Measurements from ENCODE around the gene DNER.

Gene DNER

GRCh38 chr2:229531594-229531993 is 182.8 kb downstream of the DNER start:
- DNase-seq (ENCODE audit: low spot score) (no peak), ATAC-seq (ENCODE audit: low read depth) (no peak)
- Histone ChIP-seq H3K27ac (ENCODE audit: poor library complexity, severe bottlenecking) (no peak overlapping the region), H3K36me3 (ENCODE audit: low read depth) (no peaks in the 10 kb centered on the region), H3K4me1 (ENCODE audit: insufficient read depth, poor library complexity, severe bottlenecking) (no peaks in the 10 kb centered on the region), H3K4me3 (ENCODE audit: severe bottlenecking) (no peak overlapping the region), H3K27me3 (ENCODE audit: insufficient read depth, poor library complexity, severe bottlenecking) (no peaks in the 10 kb centered on the region), H3K9me3 (ENCODE audit: severe bottlenecking) (no peaks in the 10 kb centered on the region)
- TF ChIP-seq, protein P1, sequence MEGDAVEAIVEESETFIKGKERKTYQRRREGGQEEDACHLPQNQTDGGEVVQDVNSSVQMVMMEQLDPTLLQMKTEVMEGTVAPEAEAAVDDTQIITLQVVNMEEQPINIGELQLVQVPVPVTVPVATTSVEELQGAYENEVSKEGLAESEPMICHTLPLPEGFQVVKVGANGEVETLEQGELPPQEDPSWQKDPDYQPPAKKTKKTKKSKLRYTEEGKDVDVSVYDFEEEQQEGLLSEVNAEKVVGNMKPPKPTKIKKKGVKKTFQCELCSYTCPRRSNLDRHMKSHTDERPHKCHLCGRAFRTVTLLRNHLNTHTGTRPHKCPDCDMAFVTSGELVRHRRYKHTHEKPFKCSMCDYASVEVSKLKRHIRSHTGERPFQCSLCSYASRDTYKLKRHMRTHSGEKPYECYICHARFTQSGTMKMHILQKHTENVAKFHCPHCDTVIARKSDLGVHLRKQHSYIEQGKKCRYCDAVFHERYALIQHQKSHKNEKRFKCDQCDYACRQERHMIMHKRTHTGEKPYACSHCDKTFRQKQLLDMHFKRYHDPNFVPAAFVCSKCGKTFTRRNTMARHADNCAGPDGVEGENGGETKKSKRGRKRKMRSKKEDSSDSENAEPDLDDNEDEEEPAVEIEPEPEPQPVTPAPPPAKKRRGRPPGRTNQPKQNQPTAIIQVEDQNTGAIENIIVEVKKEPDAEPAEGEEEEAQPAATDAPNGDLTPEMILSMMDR (IDR thresholded peaks at IDR 0.05; ENCODE audit: poor library complexity, severe bottlenecking): no peak

DNA sequence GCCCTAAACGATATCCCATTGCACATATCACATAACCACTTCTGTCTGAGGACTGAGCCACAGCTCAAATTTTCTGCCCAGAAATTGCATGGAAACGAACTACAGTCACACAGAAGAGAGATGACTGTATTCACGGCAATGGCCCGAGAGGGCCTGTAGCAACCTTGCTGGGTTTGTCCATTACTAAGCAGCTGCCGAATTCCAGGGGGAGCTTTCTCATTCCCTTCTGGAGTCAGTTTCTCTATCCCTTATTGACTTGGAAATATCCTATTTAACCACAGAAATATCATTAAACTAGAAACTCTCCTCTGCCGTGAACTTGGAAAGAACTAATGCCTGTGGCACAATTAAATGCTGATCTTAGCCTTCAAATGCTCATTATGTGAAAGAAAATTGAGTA is 183.9 kb downstream of the DNER start:
- Histone ChIP-seq H3K9me3 (ENCODE audit: severe bottlenecking) (no peaks in the 10 kb centered on the region), H3K36me3 (ENCODE audit: low read depth) (no peaks in the 10 kb centered on the region), H3K27ac (ENCODE audit: poor library complexity, severe bottlenecking) (no peak overlapping the region), H3K27me3 (ENCODE audit: insufficient read depth, poor library complexity, severe bottlenecking) (no peaks in the 10 kb centered on the region), H3K4me1 (ENCODE audit: insufficient read depth, poor library complexity, severe bottlenecking) (no peaks in the 10 kb centered on the region), H3K4me3 (ENCODE audit: severe bottlenecking) (no peak overlapping the region)
- TF ChIP-seq, protein P1 (IDR thresholded peaks at IDR 0.05; ENCODE audit: poor library complexity, severe bottlenecking): no peak
- ATAC-seq (ENCODE audit: low read depth): no peak
- no peak for DNase-seq (ENCODE audit: low spot score)

DNA sequence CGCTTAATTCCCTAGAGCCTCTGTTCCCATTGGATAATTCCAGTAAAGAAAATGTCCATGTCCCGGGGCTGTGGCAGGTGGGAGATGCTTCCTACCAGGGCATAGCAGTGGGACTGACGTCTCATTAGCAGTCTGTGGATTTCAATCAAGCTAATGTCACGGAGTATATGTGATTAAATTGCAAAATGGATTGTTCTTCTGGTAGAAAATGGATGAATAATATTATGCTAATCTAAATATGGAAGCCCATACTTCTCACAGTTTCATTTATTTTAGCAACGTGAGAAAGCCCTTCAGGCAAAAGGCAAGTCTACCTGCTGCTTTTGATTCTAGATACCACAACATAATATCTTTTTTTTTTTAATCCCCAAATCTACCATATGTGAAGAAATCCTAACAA is 185.5 kb downstream of the DNER start:
- no peak for DNase-seq (ENCODE audit: low spot score)
- H3K27me3 ChIP-seq (ENCODE audit: insufficient read depth, poor library complexity, severe bottlenecking): no peaks in the 10 kb centered on the region

GRCh38 chr2:229526951-229527350 is 187.4 kb downstream of the DNER start:
- TF ChIP-seq, protein P1 (IDR thresholded peaks at IDR 0.05; ENCODE audit: poor library complexity, severe bottlenecking): no peak
- no peaks in the 10 kb centered on the region for H3K27me3 ChIP-seq (ENCODE audit: insufficient read depth, poor library complexity, severe bottlenecking)
- H3K4me3 ChIP-seq (ENCODE audit: severe bottlenecking): no peak overlapping the region
- no peaks in the 10 kb centered on the region for H3K36me3 ChIP-seq (ENCODE audit: low read depth)
- H3K27ac ChIP-seq (ENCODE audit: poor library complexity, severe bottlenecking): no peak overlapping the region
- no peaks in the 10 kb centered on the region for H3K9me3 ChIP-seq (ENCODE audit: severe bottlenecking)
- DNase-seq (ENCODE audit: low spot score) (no peak), ATAC-seq (ENCODE audit: low read depth) (no peak)
- H3K4me1 ChIP-seq (ENCODE audit: insufficient read depth, poor library complexity, severe bottlenecking): no peaks in the 10 kb centered on the region

More for the DNA sequence above, 185.5 kb downstream of the DNER start:
- Histone ChIP-seq H3K9me3 (ENCODE audit: severe bottlenecking) (no peaks in the 10 kb centered on the region), H3K36me3 (ENCODE audit: low read depth) (no peaks in the 10 kb centered on the region), H3K4me1 (ENCODE audit: insufficient read depth, poor library complexity, severe bottlenecking) (no peaks in the 10 kb centered on the region), H3K4me3 (ENCODE audit: severe bottlenecking) (no peak overlapping the region), H3K27ac (ENCODE audit: poor library complexity, severe bottlenecking) (no peak overlapping the region)
- no peak for ATAC-seq (ENCODE audit: low read depth)
- TF ChIP-seq, protein P1 (IDR thresholded peaks at IDR 0.05; ENCODE audit: poor library complexity, severe bottlenecking): no peak

- no peaks in the 10 kb centered on the region for H3K27me3 ChIP-seq (ENCODE audit: insufficient read depth, poor library complexity, severe bottlenecking)
- no peak for ATAC-seq (ENCODE audit: low read depth)
- H3K4me1 ChIP-seq (ENCODE audit: insufficient read depth, poor library complexity, severe bottlenecking): no peaks in the 10 kb centered on the region
- no peak overlapping the region for H3K27ac ChIP-seq (ENCODE audit: poor library complexity, severe bottlenecking)
- no peaks in the 10 kb centered on the region for H3K9me3 ChIP-seq (ENCODE audit: severe bottlenecking)
- TF ChIP-seq, protein P1 (IDR thresholded peaks at IDR 0.05; ENCODE audit: poor library complexity, severe bottlenecking): no peak
- H3K4me3 ChIP-seq (ENCODE audit: severe bottlenecking): no peak overlapping the region
- no peak for DNase-seq (ENCODE audit: low spot score)
- no peaks in the 10 kb centered on the region for H3K36me3 ChIP-seq (ENCODE audit: low read depth)
Measured at GRCh38 chr2:229524799-229525198, 189.6 kb downstream of the DNER start.

All from RWPE2 (cell line).